MCF 10A (cell line): ENCODE data around the gene KIF17. TPM values are rescaled to one million over a fixed set of nuclear protein-coding genes. Genes with fewer than 3 reads are reported as not detected.

Experiments used
- BruUV-seq: library from RNA; stranded (reverse); fragments of 400-500 nt; replicated peaks from 2 replicates; lab custom pipeline; 2021; lab: Mats Ljungman, UMichigan
- CTCF ChIA-PET: fragments of 300-600 bp; sonication (Branson Sonifier 250); formaldehyde crosslinking; extraction: SDS; loops from one replicate; lab custom pipeline; 2021; ENCODE audit warnings: antibody characterized with exemption, inconsistent platforms; lab: Yijun Ruan, JAX
- POLR2A ChIA-PET: fragments of 300-600, 350-650 bp; sonication (Branson Sonifier 250); formaldehyde crosslinking; extraction: SDS; loops from one replicate; lab custom pipeline; 2020; ENCODE audit warnings: antibody characterized with exemption, inconsistent platforms; lab: Yijun Ruan, JAX
- DNase-seq: peaks from one replicate; pipeline ENCODE4 v3.0.0-alpha.2; 2018; ENCODE audit not compliant: unreplicated experiment
- H3K27ac Mint-ChIP-seq: one replicate; pipeline ENCODE4 v1.8.0; 2022; ENCODE audit warnings: mild to moderate bottlenecking, low read depth, mixed read lengths; ENCODE audit not compliant: unreplicated experiment
- H3K27me3 Mint-ChIP-seq: one replicate; pipeline ENCODE4 v1.8.0; 2022; ENCODE audit warnings: mixed read lengths; ENCODE audit not compliant: insufficient read depth, unreplicated experiment
- H3K36me3 Mint-ChIP-seq: one replicate; pipeline ENCODE4 v1.8.0; 2022; ENCODE audit warnings: mild to moderate bottlenecking, moderate library complexity, mixed read lengths; ENCODE audit not compliant: insufficient read depth, unreplicated experiment
- H3K4me1 Mint-ChIP-seq: one replicate; pipeline ENCODE4 v1.8.0; 2022; ENCODE audit warnings: mixed read lengths; ENCODE audit not compliant: insufficient read depth, unreplicated experiment
- H3K4me3 Mint-ChIP-seq: one replicate; pipeline ENCODE4 v1.8.0; 2022; ENCODE audit warnings: mild to moderate bottlenecking, moderate library complexity, mixed read lengths; ENCODE audit not compliant: unreplicated experiment
- H3K9me3 Mint-ChIP-seq: one replicate; pipeline ENCODE4 v1.8.0; 2022; ENCODE audit warnings: mixed read lengths; ENCODE audit not compliant: unreplicated experiment
- CTCF ChIP-seq: fragments of 200-600 bp; IDR thresholded peaks from one replicate; pipeline ENCODE4 v1.8.0; 2022; ENCODE audit warnings: antibody characterized with exemption, mild to moderate bottlenecking; ENCODE audit not compliant: unreplicated experiment
- intact Hi-C: fragments of 100-400 bp; cut with micrococcal nuclease; formaldehyde crosslinking; loops from 2 replicates; pipeline ENCODE4 v1.14.1; 2022
- total RNA-seq: library from RNA; stranded (reverse); gene quantifications from 2 replicates; pipeline ENCODE4 v1.2.3, GENCODE V29; 2022

The KIF17 gene
- total RNA-seq, 1 experiment from 2014 or later: 0.19 TPM

DNA sequence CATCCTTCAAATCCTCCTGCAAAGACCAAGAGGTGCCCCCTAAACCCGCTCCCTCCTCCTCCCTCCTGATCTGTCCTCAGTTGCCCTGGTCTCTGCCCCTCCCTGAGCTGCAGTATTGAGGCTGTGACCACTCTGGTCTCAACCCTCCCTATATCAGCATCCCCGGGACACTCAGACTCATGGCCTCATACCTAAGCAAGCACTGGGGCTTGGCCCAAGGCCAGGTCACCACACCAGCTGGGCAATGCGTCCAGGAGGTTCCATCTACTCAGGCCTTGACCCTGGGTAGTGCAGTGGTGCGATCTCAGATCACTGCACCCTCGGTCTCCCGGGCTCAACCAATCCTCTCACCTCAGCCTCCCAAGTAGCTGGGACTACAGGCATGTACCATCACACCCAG is 9.8 kb downstream of the KIF17 start:
- TF ChIP-seq CTCF: no peak
- BruUV-seq: no TSS peak
- no peaks in the 10 kb centered on the region for H3K4me1 Mint-ChIP-seq
- peaks cover 4% of the 10 kb centered on the region for H3K9me3 Mint-ChIP-seq
- DNase-seq: no peak
- no peak overlapping the region for H3K27ac Mint-ChIP-seq
- no peak overlapping the region for H3K4me3 Mint-ChIP-seq
- intact Hi-C loops: no loop called here
- CTCF ChIA-PET: interaction anchor here (1.0 to 4.8 kb wide), 3 partner anchors 12 to 660 kb away, joined by 3 to 39 read pairs (median 4); no protein-coding TSS in a partner anchor
- H3K36me3 Mint-ChIP-seq: no peaks in the 10 kb centered on the region
- H3K27me3 Mint-ChIP-seq: no peaks in the 10 kb centered on the region
- POLR2A ChIA-PET: interaction anchor here (0.7 kb wide), 1 partner anchor 79 kb away, joined by 3 read pairs; the partner anchor contains the start of gene HP1BP3

DNA sequence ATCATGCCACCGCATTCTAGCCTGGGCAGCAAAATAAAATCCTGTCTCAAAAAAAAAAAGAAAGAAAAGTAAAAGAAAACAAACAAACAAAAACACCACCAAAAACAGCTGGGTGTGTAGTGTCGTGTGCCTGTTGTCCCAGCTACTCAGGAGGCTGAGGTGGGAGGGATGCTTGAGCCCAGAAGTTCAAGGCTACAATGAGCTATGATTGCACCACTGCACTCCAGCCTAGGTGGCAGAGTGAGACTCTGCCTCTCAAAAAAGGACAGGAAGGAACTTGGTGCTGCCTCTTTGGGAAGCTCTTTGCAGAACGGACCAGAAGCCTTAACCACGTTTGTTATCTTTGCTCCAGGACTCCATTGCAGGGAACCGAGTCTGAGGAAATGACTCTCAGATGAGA is 11.0 kb downstream of the KIF17 start:
- Mint-ChIP-seq H3K4me1 (no peaks in the 10 kb centered on the region), H3K4me3 (no peak overlapping the region), H3K27me3 (no peaks in the 10 kb centered on the region), H3K27ac (no peak overlapping the region), H3K36me3 (no peaks in the 10 kb centered on the region), H3K9me3 (peaks cover 8% of the 10 kb centered on the region)
- CTCF ChIA-PET: interaction anchor here (0.6 to 4.8 kb wide), 2 partner anchors 11 to 226 kb away, joined by 3 to 39 read pairs; no protein-coding TSS in a partner anchor
- intact Hi-C loops: no loop called here
- no peak for TF ChIP-seq CTCF
- no TSS peak for BruUV-seq
- no peak for DNase-seq
- POLR2A ChIA-PET: no interaction called here

- no peaks in the 10 kb centered on the region for H3K27me3 Mint-ChIP-seq
- intact Hi-C loops: no loop called here
- no peak overlapping the region for H3K27ac Mint-ChIP-seq
- ChIA-PET CTCF (interaction anchor here (0.6 kb wide), 1 partner anchor 84 kb away, joined by 4 read pairs; no protein-coding TSS in a partner anchor), POLR2A (no interaction called here)
- DNase-seq: no peak
- H3K4me1 Mint-ChIP-seq: no peaks in the 10 kb centered on the region
- BruUV-seq: no TSS peak
- H3K9me3 Mint-ChIP-seq: peaks cover 8% of the 10 kb centered on the region
- no peak overlapping the region for H3K4me3 Mint-ChIP-seq
- TF ChIP-seq CTCF: no peak
- no peaks in the 10 kb centered on the region for H3K36me3 Mint-ChIP-seq
Measured at GRCh38 chr1:20705203-20705755, 12.5 kb downstream of the KIF17 start.

DNA sequence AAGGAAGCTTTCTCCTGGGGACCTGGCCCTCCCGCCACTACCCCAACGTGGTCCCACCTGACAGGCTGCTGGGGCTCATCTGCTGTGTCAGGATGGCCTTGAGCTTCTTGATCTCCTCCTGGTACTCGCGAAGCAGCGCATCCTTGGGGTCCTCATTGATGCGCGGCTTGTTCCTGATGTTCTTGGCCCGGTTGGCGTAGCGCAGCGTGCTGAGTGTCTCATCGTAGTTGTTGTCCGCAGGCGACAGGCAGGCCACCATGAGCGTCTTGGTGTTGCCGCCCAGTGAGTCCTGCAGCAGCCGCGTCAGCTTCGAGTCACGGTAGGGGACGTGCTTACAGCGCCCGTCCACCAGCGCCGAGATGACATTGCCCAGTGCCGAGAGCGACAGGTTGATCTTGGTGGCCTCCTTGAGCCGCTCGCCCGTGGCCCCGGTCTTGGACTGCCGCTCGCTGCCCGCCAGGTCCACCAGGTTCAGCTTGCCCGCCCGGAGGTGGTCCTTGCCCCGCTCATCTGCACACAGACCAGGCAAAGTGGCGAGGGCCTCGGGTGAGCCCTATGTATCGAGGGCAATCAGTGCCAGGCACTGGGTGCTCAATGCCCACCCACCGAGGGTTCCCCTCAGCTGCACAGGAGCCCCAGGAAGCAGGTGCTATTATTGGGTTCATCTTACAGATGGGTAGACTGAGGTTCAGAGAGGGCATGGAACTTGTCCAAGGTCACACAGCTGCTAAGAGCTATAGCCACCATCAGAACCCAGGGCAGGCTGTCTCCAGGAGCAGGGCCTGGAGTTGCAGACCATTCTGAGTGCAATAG is 13.2 kb downstream of the KIF17 start:
- POLR2A ChIA-PET: interaction anchor here (0.7 kb wide), 2 partner anchors 13 to 95 kb away, joined by 3 read pairs; partner anchors contain the start of gene KIF17
- Mint-ChIP-seq H3K27ac (no peak overlapping the region), H3K27me3 (no peaks in the 10 kb centered on the region), H3K9me3 (peaks cover 8% of the 10 kb centered on the region), H3K36me3 (no peaks in the 10 kb centered on the region), H3K4me3 (no peak overlapping the region), H3K4me1 (no peaks in the 10 kb centered on the region)
- intact Hi-C loops: no loop called here
- CTCF ChIA-PET: no interaction called here
- no TSS peak for BruUV-seq
- TF ChIP-seq CTCF: no peak
- no peak for DNase-seq
